IMR-90 (cell line): ENCODE data around the gene SLC7A9. TPM values are rescaled to one million over a fixed set of nuclear protein-coding genes. Genes with fewer than 3 reads are reported as not detected.

Experiments used
- ATAC-seq: fragments of 200-7000 bp; cut with Tn5 transposase; 2 replicates; pipeline ENCODE4 v1.9.1; 2020; ENCODE audit warnings: low read depth, mild to moderate bottlenecking, moderate library complexity
- BruUV-seq: library from RNA; stranded (reverse); fragments of 400-500 nt; replicated peaks from 2 replicates; lab custom pipeline; 2021; lab: Mats Ljungman, UMichigan
- CTCF ChIA-PET: fragments of 300-600 bp; formaldehyde crosslinking; extraction: SDS; loops from one replicate; lab custom pipeline; 2021; ENCODE audit warnings: antibody characterized with exemption; lab: Yijun Ruan, JAX
- POLR2A ChIA-PET: fragments of 300-600 bp; sonication (Branson Sonifier 250); formaldehyde crosslinking; loops from one replicate; lab custom pipeline; 2022; ENCODE audit warnings: antibody characterized with exemption; ENCODE audit not compliant: unreplicated experiment; lab: Charles Lee
- DNase-seq: peaks from one replicate; pipeline ENCODE4 v3.0.0; 2013
- H2AFZ ChIP-seq: replicated peaks from 2 replicates; pipeline ENCODE3; 2013; ENCODE audit warnings: low read length, mild to moderate bottlenecking; ENCODE audit not compliant: poor library complexity
- H2AK5ac ChIP-seq: 2 replicates; pipeline ENCODE4 v1.6.1; 2013; ENCODE audit warnings: low read depth, low read length, inconsistent platforms
- H2AK9ac ChIP-seq: replicated peaks from 2 replicates; pipeline ENCODE3; 2013; ENCODE audit warnings: mild to moderate bottlenecking, low read depth, low read length, moderate library complexity; ENCODE audit not compliant: poor library complexity
- H2BK120ac ChIP-seq: 2 replicates; pipeline ENCODE4 v1.6.1; 2013; ENCODE audit warnings: low read depth, low read length, inconsistent platforms
- H2BK15ac ChIP-seq: 3 replicates; pipeline ENCODE4 v1.6.1; 2013; ENCODE audit warnings: low read depth, low read length, inconsistent platforms
- H2BK20ac ChIP-seq: 2 replicates; pipeline ENCODE4 v1.6.1; 2013; ENCODE audit warnings: low read depth, mild to moderate bottlenecking, inconsistent platforms, low read length, moderate library complexity
- H2BK5ac ChIP-seq: 2 replicates; pipeline ENCODE4 v1.6.1; 2013; ENCODE audit warnings: mild to moderate bottlenecking, low read depth, low read length, inconsistent platforms; ENCODE audit not compliant: poor library complexity, severe bottlenecking
- H3K14ac ChIP-seq: replicated peaks from 2 replicates; pipeline ENCODE4 v1.6.1; 2013; ENCODE audit warnings: low read depth, low read length, inconsistent platforms
- H3K18ac ChIP-seq: 2 replicates; pipeline ENCODE4 v1.6.1; 2013; ENCODE audit warnings: low read depth, low read length, control low read depth
- H3K23ac ChIP-seq: 2 replicates; pipeline ENCODE4 v1.6.1; 2013; ENCODE audit warnings: low read depth, low read length, inconsistent platforms
- H3K27ac ChIP-seq: 2 replicates; pipeline ENCODE4 v1.5.1; 2013; ENCODE audit warnings: mild to moderate bottlenecking, control low read depth, low read length; ENCODE audit not compliant: insufficient read depth
- H3K27me3 ChIP-seq: 2 replicates; pipeline ENCODE4 v1.6.1; 2013; ENCODE audit warnings: low read length; ENCODE audit not compliant: control insufficient read depth, insufficient read depth
- H3K36me3 ChIP-seq: 2 replicates; pipeline ENCODE4 v1.6.1; 2013; ENCODE audit warnings: low read length, mixed read lengths; ENCODE audit not compliant: control insufficient read depth, insufficient read depth
- H3K4ac ChIP-seq: 2 replicates; pipeline ENCODE4 v1.6.1; 2013; ENCODE audit warnings: low read depth, low read length, inconsistent platforms
- H3K4me1 ChIP-seq: 2 replicates; pipeline ENCODE4 v1.6.1; 2013; ENCODE audit warnings: low read length, mixed read lengths; ENCODE audit not compliant: control insufficient read depth, insufficient read depth
- H3K4me2 ChIP-seq: 2 replicates; pipeline ENCODE4 v1.6.1; 2013; ENCODE audit warnings: low read depth, mild to moderate bottlenecking, control low read depth, low read length, moderate library complexity
- H3K4me3 ChIP-seq: 2 replicates; pipeline ENCODE4 v1.5.1; 2013; ENCODE audit warnings: low read depth, mild to moderate bottlenecking, control low read depth, low read length, moderate library complexity; ENCODE audit not compliant: insufficient read depth
- H3K56ac ChIP-seq: 2 replicates; pipeline ENCODE4 v1.6.1; 2013; ENCODE audit warnings: low read length, inconsistent platforms; ENCODE audit not compliant: insufficient read depth; ENCODE audit errors: extremely low read depth
- H3K79me1 ChIP-seq, 2 experiments: 2 replicates each; pipeline ENCODE4 v1.6.1; 2013; ENCODE audit warnings: low read length in 2 of 2, inconsistent platforms in 1 of 2, low read depth in 1 of 2
- H3K9ac ChIP-seq: 2 replicates; pipeline ENCODE4 v1.6.1; 2013; ENCODE audit warnings: low read depth, low read length, control low read depth
- H3K9me1 ChIP-seq: 2 replicates; pipeline ENCODE4 v1.6.1; 2013; ENCODE audit warnings: low read length, inconsistent platforms; ENCODE audit not compliant: insufficient read depth
- H3K9me3 ChIP-seq: 2 replicates; pipeline ENCODE4 v1.6.1; 2013; ENCODE audit warnings: low read length; ENCODE audit not compliant: control insufficient read depth, insufficient read depth
- H4K20me1 ChIP-seq: 2 replicates; pipeline ENCODE4 v1.6.1; 2013; ENCODE audit warnings: low read length, inconsistent platforms; ENCODE audit not compliant: insufficient read depth
- H4K5ac ChIP-seq: 2 replicates; pipeline ENCODE4 v1.6.1; 2013; ENCODE audit warnings: mild to moderate bottlenecking, low read depth, low read length, control low read depth
- H4K8ac ChIP-seq, 2 experiments: 2 replicates each; pipeline ENCODE4 v1.6.1; 2013; ENCODE audit warnings: low read depth in 2 of 2, low read length in 2 of 2, control low read depth in 1 of 2, inconsistent platforms in 1 of 2
- H4K91ac ChIP-seq: 2 replicates; pipeline ENCODE4 v1.6.1; 2013; ENCODE audit warnings: low read depth, low read length, inconsistent platforms; ENCODE audit not compliant: insufficient read depth
- MAFK ChIP-seq: IDR thresholded peaks from 2 replicates; pipeline ENCODE4 v1.6.1; 2012; ENCODE audit warnings: low read depth, low read length, improper control_type of control experiment
- MAZ ChIP-seq: IDR thresholded peaks from 2 replicates; pipeline ENCODE4 v1.6.1; 2012; ENCODE audit warnings: low read depth, mild to moderate bottlenecking, low read length, improper control_type of control experiment, moderate library complexity, borderline replicate concordance
- RAD21 ChIP-seq: IDR thresholded peaks from 2 replicates; pipeline ENCODE4 v1.6.1; 2012; ENCODE audit warnings: low read length, improper control_type of control experiment
- RCOR1 ChIP-seq: IDR thresholded peaks from 2 replicates; pipeline ENCODE4 v1.6.1; 2012; ENCODE audit warnings: mild to moderate bottlenecking, low read length, improper control_type of control experiment; ENCODE audit not compliant: insufficient replicate concordance
- WGBS, 2 experiments: methylation state at CpG; one replicate each; pipeline versions ENCODE4 v1.1.5 to v1.1.7; 2013; ENCODE audit warnings: missing lambda C conversion rate in 2 of 2; ENCODE audit not compliant: insufficient read length in 1 of 2; ENCODE audit errors: extremely low coverage in 2 of 2; 5-methylcytosine and 5-hydroxymethylcytosine counted together
- dilution Hi-C: fragments of 300-500 bp; cut with HindIII; formaldehyde crosslinking; loops from one replicate; pipeline ENCODE4 v1.14.3; 2018; ENCODE audit warnings: low sequenced_read_pairs; ENCODE audit not compliant: unreplicated experiment
- in situ Hi-C: fragments of 300-500 bp; cut with MboI; formaldehyde crosslinking; loops from 3 replicates; pipeline ENCODE4 v1.14.3; 2019; ENCODE audit warnings: low sequenced_read_pairs, inconsistent platforms, mixed read lengths
- intact Hi-C: fragments of 100-400 bp; cut with micrococcal nuclease; formaldehyde crosslinking; loops from 2 replicates; pipeline ENCODE4 v1.10.0; 2022
- polyA plus RNA-seq, 3 experiments: library from polyadenylated mRNA; depleted of rRNA; stranded (reverse); fragments of >200 nt; gene quantifications; 2 replicates each; pipeline ENCODE4 v1.2.3, GENCODE V29; 2012; ENCODE audit warnings: low replicate concordance in 1 of 3
- total RNA-seq: library from RNA; depleted of rRNA; stranded (reverse); fragments of >200 nt; gene quantifications from 2 replicates; pipeline ENCODE4 v1.2.3, GENCODE V29; 2012

The SLC7A9 gene
- total and polyA plus RNA-seq, 2 of the 4 experiments (the other 2 are of a cell fraction), result not detected

DNA sequence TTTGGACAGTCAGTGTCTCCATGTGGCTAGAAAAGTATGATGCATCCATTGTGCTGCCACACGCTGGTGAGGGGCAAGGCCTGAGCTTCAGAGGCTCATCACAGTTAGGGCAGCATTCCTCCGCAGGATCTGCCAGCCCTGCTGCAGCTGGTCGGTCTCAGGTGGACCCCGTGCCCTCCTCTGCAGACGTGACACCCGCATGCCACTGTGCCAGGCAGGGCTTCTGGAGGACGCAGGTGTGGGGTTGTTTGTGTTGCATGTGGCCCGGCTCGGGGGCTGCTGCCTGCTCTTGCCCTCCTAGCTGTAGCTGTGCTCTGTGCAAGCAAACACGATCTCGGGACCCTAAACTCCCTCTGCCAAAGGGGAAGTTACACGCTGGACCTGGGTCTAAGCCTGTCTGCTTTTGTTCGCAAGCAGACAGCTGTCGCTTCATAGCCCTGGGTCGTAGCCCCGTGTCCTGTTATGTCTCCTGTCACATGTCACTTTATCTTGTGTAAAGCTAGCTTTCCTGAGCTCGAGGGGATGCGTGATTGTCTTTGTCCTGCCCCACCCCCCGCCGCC, 45.3 kb downstream of the SLC7A9 start:
- Histone ChIP-seq H4K8ac (no peak overlapping the region), H3K4me1 (no peaks in the 10 kb centered on the region), H3K9me3 (no peaks in the 10 kb centered on the region), H2BK5ac (no peak overlapping the region), H2BK15ac (no peak overlapping the region), H4K20me1 (no peaks in the 10 kb centered on the region), H2AFZ (peak overlapping the region; percentile 56), H2BK120ac (no peak overlapping the region), H2BK20ac (no peak overlapping the region), H3K4me2 (no peak overlapping the region), H3K14ac (no peak overlapping the region), H3K79me1 (no peaks in the 10 kb centered on the region), H2AK5ac (no peak overlapping the region), H3K18ac (no peak overlapping the region), H3K56ac (no peak overlapping the region), H4K5ac (no peak overlapping the region), H3K36me3 (no peaks in the 10 kb centered on the region), H2AK9ac (no peak overlapping the region), H3K9me1 (no peaks in the 10 kb centered on the region), H3K23ac (no peak overlapping the region), H3K4me3 (no peak overlapping the region), H4K91ac (no peak overlapping the region), H3K27ac (no peak overlapping the region), H3K4ac (no peak overlapping the region), H3K9ac (no peak overlapping the region), H3K27me3 (peaks cover 17% of the 10 kb centered on the region)
- ChIA-PET POLR2A (interaction anchor here (0.6 kb wide), 1 partner anchor 29 kb away, joined by 13 read pairs; no protein-coding TSS in a partner anchor), CTCF (no interaction called here)
- 16% methylated on average over 10 of the region's 20 CpGs; no CpG with 5 or more reads in 1 of the 2 experiments for WGBS, 2 experiments
- in situ Hi-C loops (no loop called here), intact Hi-C loops (no loop called here), dilution Hi-C loops (no loop called here)
- no TSS peak for BruUV-seq
- no peak for TF ChIP-seq MAZ
- TF ChIP-seq MAFK, result no peak
- no peak for TF ChIP-seq RCOR1
- TF ChIP-seq RAD21, result no peak
- DNase-seq (no peak), ATAC-seq (no peak)
